Measurements from ENCODE around the gene SLC49A4.
A peak's percentile ranks its signal among the peaks of the same experiment; 100 is the strongest.

SLC49A4 gene

GRCh38 chr3:122880624-122881023 lies 85.8 kb downstream of the SLC49A4 start:
- no peak for TF ChIP-seq CTCF (IDR thresholded peaks at IDR 0.05; ENCODE audit: low read depth, low read length, missing control alignments)
- in situ Hi-C loops (cut with HindIII; ENCODE audit: low sequenced_read_pairs), result loop anchor here (5.0 kb wide), 1 partner anchor 38 kb away; no protein-coding TSS in a partner anchor
- H3K4me3 ChIP-seq (ENCODE audit: low read depth, low read length), result no peak overlapping the region
- DNase-seq (ENCODE audit: low read depth), result no peak

GRCh38 chr3:122882361-122882947 lies 87.6 kb downstream of the SLC49A4 start:
- no peak for TF ChIP-seq CTCF (IDR thresholded peaks at IDR 0.05; ENCODE audit: low read depth, low read length, missing control alignments)
- no peak overlapping the region for H3K4me3 ChIP-seq (ENCODE audit: low read depth, low read length)
- in situ Hi-C loops (cut with HindIII; ENCODE audit: low sequenced_read_pairs), result loop anchor here (5.0 kb wide), 1 partner anchor 40 kb away; no protein-coding TSS in a partner anchor
- DNase-seq (ENCODE audit: low read depth), result no peak

GRCh38 chr3:122886251-122886650 lies 91.4 kb downstream of the SLC49A4 start:
- no peak for DNase-seq (ENCODE audit: low read depth)
- TF ChIP-seq CTCF (IDR thresholded peaks at IDR 0.05; ENCODE audit: low read depth, low read length, missing control alignments), result no peak
- no peak overlapping the region for H3K4me3 ChIP-seq (ENCODE audit: low read depth, low read length)
- in situ Hi-C loops (cut with HindIII; ENCODE audit: low sequenced_read_pairs), result no loop called here

- TF ChIP-seq CTCF (IDR thresholded peaks at IDR 0.05; ENCODE audit: low read depth, low read length, missing control alignments), result no peak
- H3K4me3 ChIP-seq (ENCODE audit: low read depth, low read length), result no peak overlapping the region
- in situ Hi-C loops (cut with HindIII; ENCODE audit: low sequenced_read_pairs), result no loop called here
- no peak for DNase-seq (ENCODE audit: low read depth)
These were observed 92.1 kb downstream of the SLC49A4 start for GRCh38 chr3:122886946-122887345.

GRCh38 chr3:122890077-122890719 lies 95.3 kb downstream of the SLC49A4 start:
- peak; percentile 29 for DNase-seq (ENCODE audit: low read depth)
- TF ChIP-seq CTCF (IDR thresholded peaks at IDR 0.05; ENCODE audit: low read depth, low read length, missing control alignments), result no peak
- no peak overlapping the region for H3K4me3 ChIP-seq (ENCODE audit: low read depth, low read length)
- in situ Hi-C loops (cut with HindIII; ENCODE audit: low sequenced_read_pairs), result no loop called here

GRCh38 chr3:122890720-122891220 lies 95.9 kb downstream of the SLC49A4 start:
- DNase-seq (ENCODE audit: low read depth), result no peak
- TF ChIP-seq CTCF (IDR thresholded peaks at IDR 0.05; ENCODE audit: low read depth, low read length, missing control alignments), result no peak
- in situ Hi-C loops (cut with HindIII; ENCODE audit: low sequenced_read_pairs), result no loop called here
- H3K4me3 ChIP-seq (ENCODE audit: low read depth, low read length), result no peak overlapping the region

Data from astrocyte of the cerebellum (primary cell).